ENCODE results near the gene TMPRSS6. TPM values are rescaled to one million over a fixed set of nuclear protein-coding genes. Genes with fewer than 3 reads are reported as not detected.

TMPRSS6 gene
- total RNA-seq, 1 donor from 2014 or later, result 0.31 TPM

Other genes with a start within 250 kb of the TMPRSS6 start
- gene NCF4, start 248.7 kb downstream of the TMPRSS6 start, total RNA-seq, result 27.2 TPM
- gene CSF2RB, start 196.1 kb downstream of the TMPRSS6 start, total RNA-seq, result 8.6 TPM
- 53.4 TPM for gene TST, start 90.3 kb downstream of the TMPRSS6 start, total RNA-seq
- 42.7 TPM for gene MPST, start 90.0 kb downstream of the TMPRSS6 start, total RNA-seq
- gene KCTD17, start 58.0 kb downstream of the TMPRSS6 start, total RNA-seq, result 37.2 TPM
- 7.5 TPM for gene IL2RB, start 40.2 kb upstream of the TMPRSS6 start, total RNA-seq
- 9.4 TPM for gene C1QTNF6, start 78.5 kb upstream of the TMPRSS6 start, total RNA-seq
- not detected for gene SSTR3, start 102.8 kb upstream of the TMPRSS6 start, total RNA-seq
- 30.4 TPM for gene RAC2, start 134.6 kb upstream of the TMPRSS6 start, total RNA-seq
- 16.3 TPM for gene CYTH4, start 172.8 kb upstream of the TMPRSS6 start, total RNA-seq